HEK293 (cell line): Measurements from ENCODE around the gene USP44.

ENCODE experiments used
- CTCF ChIA-PET: fragments of 350-600 bp; formaldehyde crosslinking; extraction: SDS; loops from one replicate; lab custom pipeline; 2021; ENCODE audit warnings: antibody characterized with exemption; lab: Yijun Ruan, JAX
- POLR2A ChIA-PET: fragments of 300-600 bp; formaldehyde crosslinking; extraction: SDS; loops from one replicate; lab custom pipeline; 2020; ENCODE audit warnings: antibody characterized with exemption, inconsistent platforms; lab: Yijun Ruan, JAX
- H3K27ac ChIP-seq: fragments of 200-500 bp; sonication (Bioruptor generic); 2 replicates; pipeline ENCODE4 v1.5.1; 2014; ENCODE audit warnings: low read depth, low read length, control low read depth, inconsistent platforms; ENCODE audit errors: extremely low read depth
- H3K36me3 ChIP-seq, 2 experiments: fragments of 200-500 bp in 1 of 2; sonication (Bioruptor generic) in 1 of 2; 1 replicate in 1 of 2; 2 replicates in 1 of 2; pipeline ENCODE4 v1.5.1; 2014 to 2017; ENCODE audit warnings: inconsistent platforms in 2 of 2, low read length in 2 of 2; ENCODE audit not compliant: control insufficient read depth in 2 of 2, insufficient read depth in 1 of 2
- H3K4me1 ChIP-seq: fragments of 200-500 bp; sonication (Bioruptor generic); 2 replicates; pipeline ENCODE4 v1.5.1; 2014; ENCODE audit warnings: mild to moderate bottlenecking, low read length, inconsistent platforms; ENCODE audit not compliant: control insufficient read depth, insufficient read depth
- H3K4me3 ChIP-seq: 2 replicates; pipeline ENCODE4 v1.5.1; 2011; ENCODE audit warnings: low read depth, mild to moderate bottlenecking, control low read depth, low read length, moderate library complexity
- H3K9me3 ChIP-seq: fragments of 200-500 bp; sonication (Bioruptor generic); 2 replicates; pipeline ENCODE4 v1.5.1; 2014; ENCODE audit warnings: low read depth, low read length, inconsistent platforms; ENCODE audit not compliant: control insufficient read depth, insufficient read depth
- FEZF1 ChIP-seq: fragments of 450-650 bp; formaldehyde crosslinking; IDR thresholded peaks from 2 replicates; pipeline ENCODE4 v1.5.1; 2016; ENCODE audit warnings: missing biosample characterization, missing genetic modification characterization
- KLF1 ChIP-seq: fragments of 450-650 bp; formaldehyde crosslinking; IDR thresholded peaks from 2 replicates; pipeline ENCODE4 v1.5.1; 2016; ENCODE audit warnings: missing biosample characterization, missing genetic modification characterization
- TCF7L2 ChIP-seq: IDR thresholded peaks from 2 replicates; pipeline ENCODE4 v1.6.1; 2011; ENCODE audit warnings: low read depth, mild to moderate bottlenecking, inconsistent platforms, low read length, moderate library complexity, borderline replicate concordance
- ZBTB1 ChIP-seq: fragments of 450-650 bp; formaldehyde crosslinking; IDR thresholded peaks from 2 replicates; pipeline ENCODE4 v1.5.1; 2016; ENCODE audit warnings: missing biosample characterization, missing genetic modification characterization
- ZFP69B ChIP-seq: fragments of 450-650 bp; formaldehyde crosslinking; IDR thresholded peaks from 2 replicates; pipeline ENCODE4 v1.5.1; 2016; ENCODE audit warnings: missing biosample characterization, missing genetic modification characterization
- ZNF140 ChIP-seq: fragments of 450-650 bp; formaldehyde crosslinking; IDR thresholded peaks from 2 replicates; pipeline ENCODE4 v1.5.1; 2016; ENCODE audit warnings: missing biosample characterization, missing genetic modification characterization
- ZNF184 ChIP-seq: fragments of 450-650 bp; IDR thresholded peaks from 2 replicates; pipeline ENCODE4 v1.5.1; 2018; ENCODE audit warnings: missing biosample characterization, mild to moderate bottlenecking, missing genetic modification characterization
- ZNF223 ChIP-seq: fragments of 450-650 bp; formaldehyde crosslinking; IDR thresholded peaks from 2 replicates; pipeline ENCODE4 v1.5.1; 2016; ENCODE audit warnings: missing biosample characterization, missing genetic modification characterization
- ZNF529 ChIP-seq: fragments of 450-650 bp; formaldehyde crosslinking; IDR thresholded peaks from 2 replicates; pipeline ENCODE4 v1.5.1; 2017; ENCODE audit warnings: missing genetic modification characterization, missing biosample characterization; ENCODE audit not compliant: insufficient replicate concordance
- ZNF621 ChIP-seq: fragments of 450-650 bp; formaldehyde crosslinking; IDR thresholded peaks from 2 replicates; pipeline ENCODE4 v1.5.1; 2017; ENCODE audit warnings: missing biosample characterization, missing genetic modification characterization
- ZNF624 ChIP-seq: fragments of 450-650 bp; formaldehyde crosslinking; IDR thresholded peaks from 2 replicates; pipeline ENCODE4 v1.5.1; 2017; ENCODE audit warnings: missing biosample characterization, missing genetic modification characterization
- ZNF626 ChIP-seq: fragments of 450-650 bp; sonication (Bioruptor Pico); formaldehyde crosslinking; IDR thresholded peaks from 2 replicates; pipeline ENCODE4 v1.5.1; 2018; ENCODE audit warnings: missing biosample characterization, missing genetic modification characterization, inconsistent platforms
- ZNF677 ChIP-seq: fragments of 450-650 bp; IDR thresholded peaks from 2 replicates; pipeline ENCODE4 v1.5.0; 2018; ENCODE audit warnings: missing biosample characterization, mild to moderate bottlenecking, missing genetic modification characterization, moderate library complexity
- TF ChIP-seq, protein P1 (sequence below): fragments of 450-650 bp; formaldehyde crosslinking; IDR thresholded peaks from 2 replicates; pipeline ENCODE4 v1.5.1; 2016; ENCODE audit warnings: missing biosample characterization, missing genetic modification characterization
- TF ChIP-seq, protein P2 (sequence below): fragments of 450-650 bp; formaldehyde crosslinking; IDR thresholded peaks from 2 replicates; pipeline ENCODE4 v1.5.1; 2016; ENCODE audit warnings: missing biosample characterization, missing genetic modification characterization
- TF ChIP-seq, protein P3 (sequence below): fragments of 450-650 bp; formaldehyde crosslinking; IDR thresholded peaks from 2 replicates; pipeline ENCODE4 v1.5.1; 2016; ENCODE audit warnings: missing biosample characterization, missing genetic modification characterization
- TF ChIP-seq, protein P4 (sequence below): fragments of 450-650 bp; formaldehyde crosslinking; IDR thresholded peaks from 2 replicates; pipeline ENCODE4 v1.5.1; 2016; ENCODE audit warnings: missing biosample characterization, missing genetic modification characterization

USP44 gene

GRCh38 chr12:95594136-95594535, 42.9 kb upstream of the USP44 start:
- Histone ChIP-seq H3K4me1 (no peaks in the 10 kb centered on the region), H3K9me3 (no peaks in the 10 kb centered on the region), H3K36me3 (no peaks in the 10 kb centered on the region), H3K27ac (no peak overlapping the region)
- TF ChIP-seq TCF7L2: no peak
- no peak for TF ChIP-seq ZNF140 (tag by site-specific recombination)
- no peak for TF ChIP-seq ZNF223 (tag by site-specific recombination)
- no peak for TF ChIP-seq KLF1
- TF ChIP-seq ZNF184 (tag by site-specific recombination): no peak
- no peak for TF ChIP-seq ZNF624 (tag by site-specific recombination)
- no peak for TF ChIP-seq ZNF677 (tag by site-specific recombination)
- no peak for TF ChIP-seq ZNF621 (tag by site-specific recombination)
- no peak for TF ChIP-seq ZNF626 (tag by site-specific recombination)
- TF ChIP-seq, protein P1, sequence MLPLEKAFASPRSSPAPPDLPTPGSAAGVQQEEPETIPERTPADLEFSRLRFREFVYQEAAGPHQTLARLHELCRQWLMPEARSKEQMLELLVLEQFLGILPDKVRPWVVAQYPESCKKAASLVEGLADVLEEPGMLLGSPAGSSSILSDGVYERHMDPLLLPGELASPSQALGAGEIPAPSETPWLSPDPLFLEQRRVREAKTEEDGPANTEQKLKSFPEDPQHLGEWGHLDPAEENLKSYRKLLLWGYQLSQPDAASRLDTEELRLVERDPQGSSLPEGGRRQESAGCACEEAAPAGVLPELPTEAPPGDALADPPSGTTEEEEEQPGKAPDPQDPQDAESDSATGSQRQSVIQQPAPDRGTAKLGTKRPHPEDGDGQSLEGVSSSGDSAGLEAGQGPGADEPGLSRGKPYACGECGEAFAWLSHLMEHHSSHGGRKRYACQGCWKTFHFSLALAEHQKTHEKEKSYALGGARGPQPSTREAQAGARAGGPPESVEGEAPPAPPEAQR (tag by site-specific recombination): no peak
- TF ChIP-seq, protein P2, sequence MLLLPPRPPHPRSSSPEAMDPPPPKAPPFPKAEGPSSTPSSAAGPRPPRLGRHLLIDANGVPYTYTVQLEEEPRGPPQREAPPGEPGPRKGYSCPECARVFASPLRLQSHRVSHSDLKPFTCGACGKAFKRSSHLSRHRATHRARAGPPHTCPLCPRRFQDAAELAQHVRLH (tag by site-specific recombination): no peak
- TF ChIP-seq ZNF529 (tag by site-specific recombination): no peak
- TF ChIP-seq FEZF1 (tag by site-specific recombination): no peak
- no peak for TF ChIP-seq ZFP69B (tag by site-specific recombination)
- TF ChIP-seq, protein P3, sequence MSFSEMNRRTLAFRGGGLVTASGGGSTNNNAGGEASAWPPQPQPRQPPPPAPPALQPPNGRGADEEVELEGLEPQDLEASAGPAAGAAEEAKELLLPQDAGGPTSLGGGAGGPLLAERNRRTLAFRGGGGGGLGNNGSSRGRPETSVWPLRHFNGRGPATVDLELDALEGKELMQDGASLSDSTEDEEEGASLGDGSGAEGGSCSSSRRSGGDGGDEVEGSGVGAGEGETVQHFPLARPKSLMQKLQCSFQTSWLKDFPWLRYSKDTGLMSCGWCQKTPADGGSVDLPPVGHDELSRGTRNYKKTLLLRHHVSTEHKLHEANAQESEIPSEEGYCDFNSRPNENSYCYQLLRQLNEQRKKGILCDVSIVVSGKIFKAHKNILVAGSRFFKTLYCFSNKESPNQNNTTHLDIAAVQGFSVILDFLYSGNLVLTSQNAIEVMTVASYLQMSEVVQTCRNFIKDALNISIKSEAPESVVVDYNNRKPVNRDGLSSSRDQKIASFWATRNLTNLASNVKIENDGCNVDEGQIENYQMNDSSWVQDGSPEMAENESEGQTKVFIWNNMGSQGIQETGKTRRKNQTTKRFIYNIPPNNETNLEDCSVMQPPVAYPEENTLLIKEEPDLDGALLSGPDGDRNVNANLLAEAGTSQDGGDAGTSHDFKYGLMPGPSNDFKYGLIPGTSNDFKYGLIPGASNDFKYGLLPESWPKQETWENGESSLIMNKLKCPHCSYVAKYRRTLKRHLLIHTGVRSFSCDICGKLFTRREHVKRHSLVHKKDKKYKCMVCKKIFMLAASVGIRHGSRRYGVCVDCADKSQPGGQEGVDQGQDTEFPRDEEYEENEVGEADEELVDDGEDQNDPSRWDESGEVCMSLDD: no peak
- TF ChIP-seq, protein P4, sequence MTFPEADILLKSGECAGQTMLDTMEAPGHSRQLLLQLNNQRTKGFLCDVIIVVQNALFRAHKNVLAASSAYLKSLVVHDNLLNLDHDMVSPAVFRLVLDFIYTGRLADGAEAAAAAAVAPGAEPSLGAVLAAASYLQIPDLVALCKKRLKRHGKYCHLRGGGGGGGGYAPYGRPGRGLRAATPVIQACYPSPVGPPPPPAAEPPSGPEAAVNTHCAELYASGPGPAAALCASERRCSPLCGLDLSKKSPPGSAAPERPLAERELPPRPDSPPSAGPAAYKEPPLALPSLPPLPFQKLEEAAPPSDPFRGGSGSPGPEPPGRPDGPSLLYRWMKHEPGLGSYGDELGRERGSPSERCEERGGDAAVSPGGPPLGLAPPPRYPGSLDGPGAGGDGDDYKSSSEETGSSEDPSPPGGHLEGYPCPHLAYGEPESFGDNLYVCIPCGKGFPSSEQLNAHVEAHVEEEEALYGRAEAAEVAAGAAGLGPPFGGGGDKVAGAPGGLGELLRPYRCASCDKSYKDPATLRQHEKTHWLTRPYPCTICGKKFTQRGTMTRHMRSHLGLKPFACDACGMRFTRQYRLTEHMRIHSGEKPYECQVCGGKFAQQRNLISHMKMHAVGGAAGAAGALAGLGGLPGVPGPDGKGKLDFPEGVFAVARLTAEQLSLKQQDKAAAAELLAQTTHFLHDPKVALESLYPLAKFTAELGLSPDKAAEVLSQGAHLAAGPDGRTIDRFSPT (tag by site-specific recombination): no peak
- TF ChIP-seq, all 188 proteins: peak for 0
- CTCF ChIA-PET: interaction anchor here (0.5 to 1.4 kb wide), 3 partner anchors 11 to 226 kb away, joined by 4 to 14 read pairs (median 4); no protein-coding TSS in a partner anchor
- H3K4me3 ChIP-seq: no peak overlapping the region
- POLR2A ChIA-PET: no interaction called here

GRCh38 chr12:95593266-95593871, 42.1 kb upstream of the USP44 start:
- CTCF ChIA-PET: interaction anchor here (0.9 to 1.4 kb wide), 4 partner anchors 11 to 223 kb away, joined by 3 to 14 read pairs (median 4); no protein-coding TSS in a partner anchor
- Histone ChIP-seq H3K4me1 (no peaks in the 10 kb centered on the region), H3K9me3 (no peaks in the 10 kb centered on the region), H3K4me3 (no peak overlapping the region), H3K27ac (no peak overlapping the region), H3K36me3 (no peaks in the 10 kb centered on the region)
- POLR2A ChIA-PET: no interaction called here
- no peak for TF ChIP-seq ZBTB1
- no peak for TF ChIP-seq ZFP69B (tag by site-specific recombination)
